ENCODE measurements around the gene GRB10. TPM values are rescaled to one million over a fixed set of nuclear protein-coding genes. Genes with fewer than 3 reads are reported as not detected.
"Not testable (repeated sequence)": the region's sequence is repeated elsewhere in the genome, so short reads cannot be mapped to it uniquely, and the experiment has no call there.

Gene GRB10
- total and polyA plus RNA-seq, 3 donors from 2014 or later: 54.0 to 81.9 (median 57.7) TPM

- no peak for TF ChIP-seq CTCF (IDR thresholded peaks at IDR 0.05)
- TF ChIP-seq POLR2A (IDR thresholded peaks at IDR 0.05): no peak
- no peaks in the 10 kb centered on the region for H3K9me3 ChIP-seq
- DNase-seq: no peak
- H3K36me3 ChIP-seq (ENCODE audit: low read depth, missing control alignments): no peaks in the 10 kb centered on the region
- no peak overlapping the region for H3K27ac ChIP-seq
- intact Hi-C loops (cut with DNase I; ENCODE audit: low total_unique reads): no loop called here
- no peaks in the 10 kb centered on the region for H3K4me1 ChIP-seq
- H3K27me3 ChIP-seq: no peaks in the 10 kb centered on the region
- WGBS, 2 donors: 69 to 84% methylated on average over 5 of the region's 5 CpGs
- no peak overlapping the region for H3K4me3 ChIP-seq
Measured at GRCh38 chr7:50584793-50585408, 197.8 kb downstream of the GRB10 start.

- intact Hi-C loops (cut with DNase I; ENCODE audit: low total_unique reads): no loop called here
- Histone ChIP-seq H3K4me3 (no peak overlapping the region), H3K27me3 (no peaks in the 10 kb centered on the region), H3K4me1 (no peaks in the 10 kb centered on the region), H3K36me3 (ENCODE audit: low read depth, missing control alignments) (no peaks in the 10 kb centered on the region), H3K9me3 (no peaks in the 10 kb centered on the region), H3K27ac (no peak overlapping the region)
- 84 to 90% methylated on average over 3 to 4 of the region's 4 CpGs for WGBS, 2 donors
- TF ChIP-seq POLR2A (IDR thresholded peaks at IDR 0.05): no peak
- DNase-seq: no peak
Measured at GRCh38 chr7:50584386-50584785, 198.3 kb downstream of the GRB10 start.

DNA sequence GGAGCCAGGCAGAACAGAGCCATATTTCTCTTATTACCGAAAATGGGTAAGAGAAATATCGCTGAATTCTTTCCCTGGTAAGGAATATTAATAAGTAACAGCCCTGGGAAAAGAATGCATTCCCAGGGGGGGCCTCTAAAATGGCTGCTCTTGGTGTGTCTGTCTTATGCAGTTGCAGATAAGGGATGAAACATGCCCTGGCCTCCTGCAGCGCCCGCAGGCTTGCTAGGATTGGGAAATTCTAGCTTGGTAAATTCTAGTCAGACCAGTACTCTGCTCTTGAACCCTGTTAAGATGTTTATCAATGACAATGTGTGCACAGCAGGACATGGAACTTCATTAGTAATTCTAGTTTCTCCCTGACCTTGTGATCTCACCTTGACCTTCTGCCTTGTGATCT lies 199.4 kb downstream of the GRB10 start:
- H3K4me3 ChIP-seq; intact Hi-C loops (cut with DNase I; ENCODE audit: low total_unique reads); H3K36me3 ChIP-seq (ENCODE audit: low read depth, missing control alignments); H3K4me1 ChIP-seq; H3K27ac ChIP-seq; H3K27me3 ChIP-seq; H3K9me3 ChIP-seq; DNase-seq: not testable (repeated sequence)
- WGBS, 2 donors: 82 to 89% methylated on average over 4 of the region's 4 CpGs

- H3K4me3 ChIP-seq; H3K9me3 ChIP-seq; intact Hi-C loops (cut with DNase I; ENCODE audit: low total_unique reads); H3K4me1 ChIP-seq; H3K27ac ChIP-seq; DNase-seq; H3K27me3 ChIP-seq; H3K36me3 ChIP-seq (ENCODE audit: low read depth, missing control alignments): not testable (repeated sequence)
- 94 to 95% methylated on average over 4 of the region's 4 CpGs for WGBS, 2 donors
Measured at GRCh38 chr7:50582271-50582670, 200.4 kb downstream of the GRB10 start.

- DNase-seq; H3K4me3 ChIP-seq; intact Hi-C loops (cut with DNase I; ENCODE audit: low total_unique reads); H3K27ac ChIP-seq; H3K36me3 ChIP-seq (ENCODE audit: low read depth, missing control alignments); H3K27me3 ChIP-seq; H3K4me1 ChIP-seq; H3K9me3 ChIP-seq: not testable (repeated sequence)
- 89 to 92% methylated on average over 2 of the region's 2 CpGs for WGBS, 2 donors
Measured at GRCh38 chr7:50580666-50581065, 202.0 kb downstream of the GRB10 start.

- Histone ChIP-seq H3K9me3 (no peaks in the 10 kb centered on the region), H3K27me3 (no peaks in the 10 kb centered on the region), H3K4me1 (no peaks in the 10 kb centered on the region), H3K36me3 (ENCODE audit: low read depth, missing control alignments) (no peaks in the 10 kb centered on the region), H3K4me3 (no peak overlapping the region), H3K27ac (no peak overlapping the region)
- TF ChIP-seq CTCF (IDR thresholded peaks at IDR 0.05): no peak
- no peak for TF ChIP-seq POLR2A (IDR thresholded peaks at IDR 0.05)
- intact Hi-C loops (cut with DNase I; ENCODE audit: low total_unique reads): no loop called here
- WGBS, 2 donors: 89 to 91% methylated on average over 5 of the region's 5 CpGs
- DNase-seq: no peak
Measured at GRCh38 chr7:50580057-50580456, 202.6 kb downstream of the GRB10 start.

DNA sequence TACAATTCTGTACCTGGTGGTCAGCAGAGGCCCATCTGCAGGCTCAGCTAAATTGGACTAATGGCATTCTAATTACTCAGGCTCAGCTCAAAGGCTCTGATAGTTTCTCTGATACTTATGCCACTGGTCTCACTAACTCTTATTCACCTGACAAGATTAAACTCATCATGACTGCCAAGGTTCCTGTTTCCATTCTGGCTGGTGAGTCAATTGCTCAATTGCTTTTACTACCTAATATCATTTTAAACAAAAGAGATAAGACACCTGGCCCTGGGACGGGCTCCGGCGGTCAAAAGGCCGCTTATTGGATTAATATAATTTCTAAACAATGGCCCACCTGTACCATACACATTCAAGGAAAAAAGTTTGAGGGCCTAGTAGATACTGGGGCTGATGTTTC lies 204.6 kb downstream of the GRB10 start:
- H3K27me3 ChIP-seq; H3K4me1 ChIP-seq; H3K27ac ChIP-seq; H3K9me3 ChIP-seq; H3K4me3 ChIP-seq; H3K36me3 ChIP-seq (ENCODE audit: low read depth, missing control alignments); intact Hi-C loops (cut with DNase I; ENCODE audit: low total_unique reads); DNase-seq: not testable (repeated sequence)
- WGBS, 2 donors: 90 to 94% methylated on average over 4 of the region's 4 CpGs

All from testis (tissue), 3 donors.